HepG2 (cell line): ENCODE data around the gene POLE3. TPM values are rescaled to one million over a fixed set of nuclear protein-coding genes. Genes with fewer than 3 reads are reported as not detected.

Source experiments
- DPF2 ChIP-seq: sonication (generic); formaldehyde crosslinking; IDR thresholded peaks from 2 replicates; pipeline ENCODE4 v1.4.0; 2020; ENCODE audit warnings: mild to moderate bottlenecking, low read depth, missing genetic modification reagents, borderline replicate concordance
- ETV6 ChIP-seq: sonication (generic); formaldehyde crosslinking; conservative IDR thresholded peaks from 2 replicates; pipeline ENCODE4 v1.4.0; 2020; ENCODE audit warnings: missing genetic modification reagents
- FOXA1 ChIP-seq, 2 experiments: fragments of 450-650 bp in 1 of 2; sonication (generic) in 1 of 2; formaldehyde crosslinking in 1 of 2; IDR thresholded peaks; 2 replicates each; pipeline versions ENCODE4 v1.4.0 to v1.6.1; 2016 to 2020; ENCODE audit warnings: missing genetic modification reagents in 1 of 2
- GPN1 ChIP-seq: sonication (generic); formaldehyde crosslinking; IDR thresholded peaks from 2 replicates; pipeline ENCODE4 v1.5.1; 2020; ENCODE audit warnings: missing genetic modification reagents, borderline replicate concordance
- HES4 ChIP-seq: sonication (generic); formaldehyde crosslinking; IDR thresholded peaks from 2 replicates; pipeline ENCODE4 v1.9.0; 2021; ENCODE audit warnings: mild to moderate bottlenecking, missing genetic modification reagents, borderline replicate concordance
- NFRKB ChIP-seq: fragments of 450-650 bp; IDR thresholded peaks from 2 replicates; pipeline ENCODE4 v1.6.1; 2017
- PHF8 ChIP-seq: sonication (generic); formaldehyde crosslinking; IDR thresholded peaks from 2 replicates; pipeline ENCODE4 v1.5.0; 2020; ENCODE audit warnings: missing genetic modification reagents
- TBP ChIP-seq: sonication (generic); formaldehyde crosslinking; IDR thresholded peaks from 2 replicates; pipeline ENCODE4 v1.5.0; 2020; ENCODE audit warnings: missing genetic modification reagents
- THYN1 ChIP-seq: sonication (generic); formaldehyde crosslinking; IDR thresholded peaks from 2 replicates; pipeline ENCODE4 v1.8.1; 2023; ENCODE audit warnings: low read depth, mild to moderate bottlenecking, moderate library complexity, missing genetic modification reagents, borderline replicate concordance
- ZKSCAN8 ChIP-seq: IDR thresholded peaks from 2 replicates; pipeline ENCODE4 v1.6.1; 2016; ENCODE audit warnings: borderline replicate concordance, missing genetic modification reagents, missing compliant biosample characterization
- ZNF616 ChIP-seq: sonication (generic); formaldehyde crosslinking; IDR thresholded peaks from 2 replicates; pipeline ENCODE4 v1.5.0; 2020; ENCODE audit warnings: low read depth, mild to moderate bottlenecking, missing genetic modification reagents
- ZNF75D ChIP-seq: sonication (generic); formaldehyde crosslinking; IDR thresholded peaks from 2 replicates; pipeline ENCODE4 v1.8.1; 2023; ENCODE audit warnings: missing genetic modification reagents, mild to moderate bottlenecking, borderline replicate concordance
- ZZZ3 ChIP-seq: sonication (generic); formaldehyde crosslinking; IDR thresholded peaks from 2 replicates; pipeline ENCODE4 v1.4.0; 2020; ENCODE audit warnings: missing genetic modification reagents, mild to moderate bottlenecking, borderline replicate concordance
- polyA plus RNA-seq, 8 experiments: library from polyadenylated mRNA; depleted of rRNA in 3 of 8; stranded (reverse) in 7 of 8; unstranded in 1 of 8; fragments of >200 nt; fragmentation: Illumina TruSeq in 4 of 8; extraction: Trizol in 4 of 8; gene quantifications; 2 replicates each; pipeline versions ENCODE4 v1.2.1 to v1.2.3, GENCODE V29; 2011 to 2016; ENCODE audit warnings: low read depth in 4 of 8, missing spikeins in 1 of 8, mixed read lengths in 1 of 8; ENCODE audit not compliant: insufficient read depth in 1 of 8
- total RNA-seq, 5 experiments: library from RNA; depleted of rRNA; stranded (reverse); fragments of >200 nt; fragmentation: Illumina TruSeq; extraction: Trizol; gene quantifications; 2 replicates each; pipeline ENCODE4 v1.2.3, GENCODE V29; 2016; ENCODE audit warnings: low read depth in 1 of 5
- TF ChIP-seq, protein P1 (sequence below): sonication (generic); formaldehyde crosslinking; IDR thresholded peaks from 2 replicates; pipeline ENCODE4 v1.4.0; 2020; ENCODE audit warnings: missing genetic modification reagents, borderline replicate concordance
- TF ChIP-seq, protein P2 (sequence below): sonication (generic); formaldehyde crosslinking; IDR thresholded peaks from 2 replicates; pipeline ENCODE4 v1.4.0; 2020; ENCODE audit warnings: missing genetic modification reagents
- TF ChIP-seq, protein P3 (sequence below): sonication (generic); formaldehyde crosslinking; IDR thresholded peaks from 2 replicates; pipeline ENCODE4 v1.4.0; 2020; ENCODE audit warnings: missing genetic modification reagents
- TF ChIP-seq, protein P4 (sequence below): sonication (generic); formaldehyde crosslinking; IDR thresholded peaks from 2 replicates; pipeline ENCODE4 v1.4.0; 2020; ENCODE audit warnings: missing genetic modification reagents

Gene POLE3
- total and polyA plus RNA-seq, 2 of the 13 experiments (the other 11 are each of a cell fraction or from before 2014, with no cell fraction given): 36.0 to 77.2 TPM

DNA sequence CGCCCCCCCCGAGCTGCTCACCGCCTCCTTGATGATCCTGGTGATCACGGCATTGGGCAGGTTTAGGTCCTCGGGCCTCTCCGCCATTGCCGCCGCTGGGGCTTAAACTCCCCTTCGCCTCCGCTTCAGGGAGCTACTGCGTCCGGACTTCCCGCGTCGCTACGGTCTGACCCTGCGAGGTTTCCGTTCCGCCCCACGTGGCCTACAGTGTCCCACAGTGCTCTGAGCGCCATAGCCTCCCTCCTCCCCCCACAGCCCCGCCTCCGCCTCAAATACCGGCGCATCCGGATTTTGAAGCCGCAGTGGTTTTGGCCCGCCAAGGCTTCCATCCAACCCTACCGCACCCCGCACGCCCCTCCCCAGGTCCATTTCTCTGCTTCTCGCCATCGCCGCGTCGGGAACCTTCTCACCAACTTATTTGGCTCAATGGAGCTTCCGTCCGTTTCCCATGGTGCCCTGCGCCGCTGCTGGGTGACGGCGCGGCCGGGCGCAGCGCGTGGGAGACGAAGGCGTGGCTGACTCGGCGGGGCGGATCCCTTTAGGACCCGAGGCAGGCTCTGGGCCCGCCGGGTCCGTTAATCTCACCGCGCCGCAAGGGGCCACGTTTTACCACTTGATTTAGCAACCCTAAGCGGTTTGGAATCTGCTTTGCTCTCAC is at the start of gene POLE3, which contains the start of gene C9orf43 (continued):
- TF ChIP-seq, protein P1, sequence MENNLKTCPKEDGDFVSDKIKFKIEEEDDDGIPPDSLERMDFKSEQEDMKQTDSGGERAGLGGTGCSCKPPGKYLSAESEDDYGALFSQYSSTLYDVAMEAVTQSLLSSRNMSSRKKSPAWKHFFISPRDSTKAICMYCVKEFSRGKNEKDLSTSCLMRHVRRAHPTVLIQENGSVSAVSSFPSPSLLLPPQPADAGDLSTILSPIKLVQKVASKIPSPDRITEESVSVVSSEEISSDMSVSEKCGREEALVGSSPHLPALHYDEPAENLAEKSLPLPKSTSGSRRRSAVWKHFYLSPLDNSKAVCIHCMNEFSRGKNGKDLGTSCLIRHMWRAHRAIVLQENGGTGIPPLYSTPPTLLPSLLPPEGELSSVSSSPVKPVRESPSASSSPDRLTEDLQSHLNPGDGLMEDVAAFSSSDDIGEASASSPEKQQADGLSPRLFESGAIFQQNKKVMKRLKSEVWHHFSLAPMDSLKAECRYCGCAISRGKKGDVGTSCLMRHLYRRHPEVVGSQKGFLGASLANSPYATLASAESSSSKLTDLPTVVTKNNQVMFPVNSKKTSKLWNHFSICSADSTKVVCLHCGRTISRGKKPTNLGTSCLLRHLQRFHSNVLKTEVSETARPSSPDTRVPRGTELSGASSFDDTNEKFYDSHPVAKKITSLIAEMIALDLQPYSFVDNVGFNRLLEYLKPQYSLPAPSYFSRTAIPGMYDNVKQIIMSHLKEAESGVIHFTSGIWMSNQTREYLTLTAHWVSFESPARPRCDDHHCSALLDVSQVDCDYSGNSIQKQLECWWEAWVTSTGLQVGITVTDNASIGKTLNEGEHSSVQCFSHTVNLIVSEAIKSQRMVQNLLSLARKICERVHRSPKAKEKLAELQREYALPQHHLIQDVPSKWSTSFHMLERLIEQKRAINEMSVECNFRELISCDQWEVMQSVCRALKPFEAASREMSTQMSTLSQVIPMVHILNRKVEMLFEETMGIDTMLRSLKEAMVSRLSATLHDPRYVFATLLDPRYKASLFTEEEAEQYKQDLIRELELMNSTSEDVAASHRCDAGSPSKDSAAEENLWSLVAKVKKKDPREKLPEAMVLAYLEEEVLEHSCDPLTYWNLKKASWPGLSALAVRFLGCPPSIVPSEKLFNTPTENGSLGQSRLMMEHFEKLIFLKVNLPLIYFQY (CRISPR knock-in tag): peak; percentile 81; the same call in 1 of the 2 replicates
- TF ChIP-seq FOXA1 (IDR thresholded peaks at IDR 0.05) (no peak), FOXA1 (CRISPR knock-in tag; IDR thresholded peaks at IDR 0.05) (peak; percentile 22; the same call in 1 of the 2 replicates), TBP (CRISPR knock-in tag) (no peak), PHF8 (CRISPR knock-in tag) (peak; percentile 89), THYN1 (no peak; the same call in 1 of the 2 replicates), HES4 (CRISPR knock-in tag) (peak; percentile 50; the same call in 1 of the 2 replicates), GPN1 (CRISPR knock-in tag) (no peak), ETV6 (no peak; the same call in 1 of the 2 replicates), ZNF75D (no peak), ZKSCAN8 (0 out of 2 replicates have a peak, but pooled peaks have one; percentile 19), ZNF616 (CRISPR knock-in tag) (no peak), ZZZ3 (CRISPR knock-in tag) (peak; percentile 93; the same call in 1 of the 2 replicates), NFRKB (0 out of 2 replicates have a peak, but pooled peaks have one; percentile 59), DPF2 (CRISPR knock-in tag) (0 out of 2 replicates have a peak, but pooled peaks have one; percentile 12)
- TF ChIP-seq, protein P2, sequence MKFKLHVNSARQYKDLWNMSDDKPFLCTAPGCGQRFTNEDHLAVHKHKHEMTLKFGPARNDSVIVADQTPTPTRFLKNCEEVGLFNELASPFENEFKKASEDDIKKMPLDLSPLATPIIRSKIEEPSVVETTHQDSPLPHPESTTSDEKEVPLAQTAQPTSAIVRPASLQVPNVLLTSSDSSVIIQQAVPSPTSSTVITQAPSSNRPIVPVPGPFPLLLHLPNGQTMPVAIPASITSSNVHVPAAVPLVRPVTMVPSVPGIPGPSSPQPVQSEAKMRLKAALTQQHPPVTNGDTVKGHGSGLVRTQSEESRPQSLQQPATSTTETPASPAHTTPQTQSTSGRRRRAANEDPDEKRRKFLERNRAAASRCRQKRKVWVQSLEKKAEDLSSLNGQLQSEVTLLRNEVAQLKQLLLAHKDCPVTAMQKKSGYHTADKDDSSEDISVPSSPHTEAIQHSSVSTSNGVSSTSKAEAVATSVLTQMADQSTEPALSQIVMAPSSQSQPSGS (CRISPR knock-in tag): peak; percentile 81
- TF ChIP-seq, protein P3, sequence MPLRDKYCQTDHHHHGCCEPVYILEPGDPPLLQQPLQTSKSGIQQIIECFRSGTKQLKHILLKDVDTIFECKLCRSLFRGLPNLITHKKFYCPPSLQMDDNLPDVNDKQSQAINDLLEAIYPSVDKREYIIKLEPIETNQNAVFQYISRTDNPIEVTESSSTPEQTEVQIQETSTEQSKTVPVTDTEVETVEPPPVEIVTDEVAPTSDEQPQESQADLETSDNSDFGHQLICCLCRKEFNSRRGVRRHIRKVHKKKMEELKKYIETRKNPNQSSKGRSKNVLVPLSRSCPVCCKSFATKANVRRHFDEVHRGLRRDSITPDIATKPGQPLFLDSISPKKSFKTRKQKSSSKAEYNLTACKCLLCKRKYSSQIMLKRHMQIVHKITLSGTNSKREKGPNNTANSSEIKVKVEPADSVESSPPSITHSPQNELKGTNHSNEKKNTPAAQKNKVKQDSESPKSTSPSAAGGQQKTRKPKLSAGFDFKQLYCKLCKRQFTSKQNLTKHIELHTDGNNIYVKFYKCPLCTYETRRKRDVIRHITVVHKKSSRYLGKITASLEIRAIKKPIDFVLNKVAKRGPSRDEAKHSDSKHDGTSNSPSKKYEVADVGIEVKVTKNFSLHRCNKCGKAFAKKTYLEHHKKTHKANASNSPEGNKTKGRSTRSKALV (CRISPR knock-in tag): peak; percentile 69; the same call in 1 of the 2 replicates
- TF ChIP-seq, protein P4, sequence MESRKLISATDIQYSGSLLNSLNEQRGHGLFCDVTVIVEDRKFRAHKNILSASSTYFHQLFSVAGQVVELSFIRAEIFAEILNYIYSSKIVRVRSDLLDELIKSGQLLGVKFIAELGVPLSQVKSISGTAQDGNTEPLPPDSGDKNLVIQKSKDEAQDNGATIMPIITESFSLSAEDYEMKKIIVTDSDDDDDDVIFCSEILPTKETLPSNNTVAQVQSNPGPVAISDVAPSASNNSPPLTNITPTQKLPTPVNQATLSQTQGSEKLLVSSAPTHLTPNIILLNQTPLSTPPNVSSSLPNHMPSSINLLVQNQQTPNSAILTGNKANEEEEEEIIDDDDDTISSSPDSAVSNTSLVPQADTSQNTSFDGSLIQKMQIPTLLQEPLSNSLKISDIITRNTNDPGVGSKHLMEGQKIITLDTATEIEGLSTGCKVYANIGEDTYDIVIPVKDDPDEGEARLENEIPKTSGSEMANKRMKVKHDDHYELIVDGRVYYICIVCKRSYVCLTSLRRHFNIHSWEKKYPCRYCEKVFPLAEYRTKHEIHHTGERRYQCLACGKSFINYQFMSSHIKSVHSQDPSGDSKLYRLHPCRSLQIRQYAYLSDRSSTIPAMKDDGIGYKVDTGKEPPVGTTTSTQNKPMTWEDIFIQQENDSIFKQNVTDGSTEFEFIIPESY (CRISPR knock-in tag): 0 out of 2 replicates have a peak, but pooled peaks have one; percentile 27
